ENCODE results near the gene SYK.

The SYK gene

GRCh38 chr9:90772386-90772785 is 29.2 kb upstream of the SYK start:
- TF ChIP-seq, protein P1, sequence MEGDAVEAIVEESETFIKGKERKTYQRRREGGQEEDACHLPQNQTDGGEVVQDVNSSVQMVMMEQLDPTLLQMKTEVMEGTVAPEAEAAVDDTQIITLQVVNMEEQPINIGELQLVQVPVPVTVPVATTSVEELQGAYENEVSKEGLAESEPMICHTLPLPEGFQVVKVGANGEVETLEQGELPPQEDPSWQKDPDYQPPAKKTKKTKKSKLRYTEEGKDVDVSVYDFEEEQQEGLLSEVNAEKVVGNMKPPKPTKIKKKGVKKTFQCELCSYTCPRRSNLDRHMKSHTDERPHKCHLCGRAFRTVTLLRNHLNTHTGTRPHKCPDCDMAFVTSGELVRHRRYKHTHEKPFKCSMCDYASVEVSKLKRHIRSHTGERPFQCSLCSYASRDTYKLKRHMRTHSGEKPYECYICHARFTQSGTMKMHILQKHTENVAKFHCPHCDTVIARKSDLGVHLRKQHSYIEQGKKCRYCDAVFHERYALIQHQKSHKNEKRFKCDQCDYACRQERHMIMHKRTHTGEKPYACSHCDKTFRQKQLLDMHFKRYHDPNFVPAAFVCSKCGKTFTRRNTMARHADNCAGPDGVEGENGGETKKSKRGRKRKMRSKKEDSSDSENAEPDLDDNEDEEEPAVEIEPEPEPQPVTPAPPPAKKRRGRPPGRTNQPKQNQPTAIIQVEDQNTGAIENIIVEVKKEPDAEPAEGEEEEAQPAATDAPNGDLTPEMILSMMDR (IDR thresholded peaks at IDR 0.05; ENCODE audit: low read depth, low read length, missing control alignments): no peak
- DNase-seq (ENCODE audit: extremely low read depth, low read depth): no peak
- H3K4me3 ChIP-seq (replicated peaks; ENCODE audit: low read depth, low read length): no peak overlapping the region

DNA sequence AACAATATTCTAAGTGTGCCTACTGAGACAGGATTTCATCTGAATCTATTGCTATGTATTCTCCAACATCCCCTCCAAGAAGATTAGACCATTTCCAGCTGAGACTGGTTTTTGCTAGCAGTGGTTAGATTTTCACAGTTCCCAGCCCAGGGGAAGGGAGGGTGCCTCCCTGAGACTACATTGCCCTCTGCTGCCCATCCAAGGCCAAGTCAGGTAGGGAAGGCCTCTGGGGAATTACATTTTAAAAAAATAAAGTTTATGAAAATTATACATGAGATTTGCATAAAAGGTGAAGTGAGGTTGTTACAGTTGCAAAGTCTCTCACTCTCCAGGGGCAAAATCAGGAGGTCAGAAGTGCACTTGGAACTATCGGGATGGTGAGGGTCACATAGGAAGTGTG is 28.0 kb upstream of the SYK start:
- H3K4me3 ChIP-seq (replicated peaks; ENCODE audit: low read depth, low read length): no peak overlapping the region
- no peak for DNase-seq (ENCODE audit: extremely low read depth, low read depth)

DNA sequence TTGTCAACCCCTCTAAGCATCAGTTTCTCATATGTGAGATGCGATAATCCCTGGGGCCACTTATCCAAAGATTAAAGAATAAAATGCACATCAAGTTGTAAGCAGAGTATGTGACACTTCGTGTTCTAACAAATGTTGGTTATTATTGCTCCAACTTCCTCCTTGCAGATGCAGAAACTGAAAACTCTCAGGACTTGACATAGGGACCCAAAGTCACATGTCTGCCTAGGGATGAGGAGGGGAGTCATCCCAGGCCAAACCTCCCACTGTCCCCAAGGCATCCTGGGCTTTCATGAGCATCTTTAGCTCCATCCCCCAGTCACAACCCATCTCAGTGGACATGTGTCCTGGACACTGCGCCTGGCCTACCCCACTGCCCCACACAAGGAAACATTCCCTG is 27.5 kb upstream of the SYK start:
- TF ChIP-seq, protein P1 (IDR thresholded peaks at IDR 0.05; ENCODE audit: low read depth, low read length, missing control alignments): no peak
- no peak for DNase-seq (ENCODE audit: extremely low read depth, low read depth)
- no peak overlapping the region for H3K4me3 ChIP-seq (replicated peaks; ENCODE audit: low read depth, low read length)

More for the DNA sequence above, 28.0 kb upstream of the SYK start:
- TF ChIP-seq, protein P1 (IDR thresholded peaks at IDR 0.05; ENCODE audit: low read depth, low read length, missing control alignments): peak; percentile 33

GRCh38 chr9:90774682-90775081 is 26.9 kb upstream of the SYK start:
- no peak for DNase-seq (ENCODE audit: extremely low read depth, low read depth)
- H3K4me3 ChIP-seq (replicated peaks; ENCODE audit: low read depth, low read length): no peak overlapping the region
- TF ChIP-seq, protein P1 (IDR thresholded peaks at IDR 0.05; ENCODE audit: low read depth, low read length, missing control alignments): no peak

DNA sequence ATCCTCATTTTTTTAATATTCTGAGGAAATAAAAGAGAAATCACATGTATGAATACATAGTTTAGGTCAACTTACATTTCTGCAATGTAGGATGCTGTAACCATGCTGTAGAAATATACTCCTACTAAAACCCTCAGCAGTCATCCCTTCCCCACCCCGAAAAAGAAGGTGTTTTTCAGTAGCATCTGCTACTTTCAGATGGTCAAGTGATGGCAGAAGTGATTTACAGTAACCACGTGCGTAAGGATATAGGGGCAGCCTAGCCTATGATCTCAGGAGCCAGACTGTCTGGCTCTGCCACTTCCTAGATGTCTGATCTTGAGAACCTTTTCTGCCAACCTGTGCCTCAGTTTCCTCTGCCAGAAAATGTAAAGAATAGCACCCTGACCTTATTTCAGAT is 26.0 kb upstream of the SYK start:
- no peak for DNase-seq (ENCODE audit: extremely low read depth, low read depth)
- H3K4me3 ChIP-seq (replicated peaks; ENCODE audit: low read depth, low read length): no peak overlapping the region
- TF ChIP-seq, protein P1 (IDR thresholded peaks at IDR 0.05; ENCODE audit: low read depth, low read length, missing control alignments): no peak

DNA sequence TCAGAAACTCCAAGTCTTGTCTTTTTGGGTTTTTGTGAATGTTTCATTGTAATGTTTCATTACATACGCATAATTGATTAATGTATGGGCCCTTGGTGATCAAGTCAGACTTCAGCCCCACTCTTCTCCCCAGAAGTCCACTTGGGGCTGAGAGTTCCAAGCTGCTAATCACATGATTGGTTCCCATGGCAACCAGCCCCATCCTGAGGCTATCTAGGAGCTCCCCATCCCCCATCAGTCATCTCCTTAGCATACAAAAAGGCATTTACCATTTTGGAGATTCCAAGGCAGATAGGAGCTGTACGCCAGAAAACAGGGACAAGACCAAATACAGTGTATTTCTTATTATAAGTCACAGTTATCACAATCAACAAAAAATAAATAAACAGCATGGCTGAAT is 22.9 kb upstream of the SYK start:
- TF ChIP-seq, protein P1 (IDR thresholded peaks at IDR 0.05; ENCODE audit: low read depth, low read length, missing control alignments): no peak
- no peak overlapping the region for H3K4me3 ChIP-seq (replicated peaks; ENCODE audit: low read depth, low read length)
- DNase-seq (ENCODE audit: extremely low read depth, low read depth): no peak

GRCh38 chr9:90783552-90783951 is 18.1 kb upstream of the SYK start:
- DNase-seq (ENCODE audit: extremely low read depth, low read depth): no peak
- TF ChIP-seq, protein P1 (IDR thresholded peaks at IDR 0.05; ENCODE audit: low read depth, low read length, missing control alignments): no peak
- no peak overlapping the region for H3K4me3 ChIP-seq (replicated peaks; ENCODE audit: low read depth, low read length)

Measured in HFF-Myc (cell line).